Measurements from ENCODE around the gene SLC44A5.
"Not testable (repeated sequence)": the region's sequence is repeated elsewhere in the genome, so short reads cannot be mapped to it uniquely, and the experiment has no call there.

- TF ChIP-seq POLR2A (IDR thresholded peaks at IDR 0.05; ENCODE audit: low read depth, low read length); TAF1 (IDR thresholded peaks at IDR 0.05; ENCODE audit: borderline replicate concordance, low read depth, low read length): not testable (repeated sequence)
Measured at GRCh38 chr1:75593457-75593856, 17.5 kb downstream of the SLC44A5 start.
